ENCODE data around the gene MTG1.
"Not testable (repeated sequence)": the region's sequence is repeated elsewhere in the genome, so short reads cannot be mapped to it uniquely, and the experiment has no call there.

Gene MTG1

DNA sequence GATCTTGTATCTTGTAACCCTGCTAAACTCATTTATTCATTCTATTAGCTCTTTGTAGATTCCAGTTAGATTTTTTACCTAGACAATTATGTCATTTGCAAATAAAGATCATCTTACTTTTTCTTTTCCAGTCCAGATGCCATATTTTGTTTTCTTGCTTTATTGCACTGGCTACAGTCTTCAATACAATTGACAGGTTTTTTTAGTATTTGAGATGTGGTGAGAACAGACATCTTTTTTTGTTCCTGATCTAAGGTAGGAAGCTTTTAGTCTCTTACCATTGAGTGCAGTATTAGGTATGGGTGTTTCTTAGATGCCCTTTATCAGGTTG is 18.4 kb downstream of the MTG1 start:
- peaks cover 89% of the 10 kb centered on the region for H3K36me3 Mint-ChIP-seq (ENCODE audit: low read depth)
- no peak overlapping the region for H3K27ac Mint-ChIP-seq
- TF ChIP-seq, protein P1, sequence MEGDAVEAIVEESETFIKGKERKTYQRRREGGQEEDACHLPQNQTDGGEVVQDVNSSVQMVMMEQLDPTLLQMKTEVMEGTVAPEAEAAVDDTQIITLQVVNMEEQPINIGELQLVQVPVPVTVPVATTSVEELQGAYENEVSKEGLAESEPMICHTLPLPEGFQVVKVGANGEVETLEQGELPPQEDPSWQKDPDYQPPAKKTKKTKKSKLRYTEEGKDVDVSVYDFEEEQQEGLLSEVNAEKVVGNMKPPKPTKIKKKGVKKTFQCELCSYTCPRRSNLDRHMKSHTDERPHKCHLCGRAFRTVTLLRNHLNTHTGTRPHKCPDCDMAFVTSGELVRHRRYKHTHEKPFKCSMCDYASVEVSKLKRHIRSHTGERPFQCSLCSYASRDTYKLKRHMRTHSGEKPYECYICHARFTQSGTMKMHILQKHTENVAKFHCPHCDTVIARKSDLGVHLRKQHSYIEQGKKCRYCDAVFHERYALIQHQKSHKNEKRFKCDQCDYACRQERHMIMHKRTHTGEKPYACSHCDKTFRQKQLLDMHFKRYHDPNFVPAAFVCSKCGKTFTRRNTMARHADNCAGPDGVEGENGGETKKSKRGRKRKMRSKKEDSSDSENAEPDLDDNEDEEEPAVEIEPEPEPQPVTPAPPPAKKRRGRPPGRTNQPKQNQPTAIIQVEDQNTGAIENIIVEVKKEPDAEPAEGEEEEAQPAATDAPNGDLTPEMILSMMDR (IDR thresholded peaks at IDR 0.05; ENCODE audit: unreplicated experiment in 3 of 3) = no peak
- no peaks in the 10 kb centered on the region for H3K27me3 Mint-ChIP-seq (ENCODE audit: low read depth)
- H3K4me3 Mint-ChIP-seq = no peak overlapping the region
- H3K9me3 Mint-ChIP-seq = peaks cover 65% of the 10 kb centered on the region
- H3K4me1 Mint-ChIP-seq = no peaks in the 10 kb centered on the region

DNA sequence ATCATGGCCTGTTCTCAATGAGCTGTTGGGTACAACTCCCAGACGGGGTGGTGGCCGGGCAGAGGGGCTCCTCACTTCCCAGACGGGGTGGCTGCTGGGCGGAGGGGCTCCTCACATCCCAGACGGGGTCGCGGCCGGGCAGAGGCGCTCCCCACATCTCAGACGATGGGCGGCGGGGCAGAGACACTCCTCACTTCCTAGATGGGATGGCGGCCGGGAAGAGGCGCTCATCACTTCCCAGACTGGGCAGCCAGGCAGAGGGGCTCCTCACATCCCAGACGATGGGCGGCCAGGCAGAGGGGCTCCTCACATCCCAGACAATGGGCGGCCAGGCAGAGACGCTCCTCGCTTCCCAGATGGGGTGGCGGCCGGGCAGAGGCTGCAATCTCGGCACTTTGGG is 20.4 kb downstream of the MTG1 start:
- not testable (repeated sequence) for H3K27me3 Mint-ChIP-seq (ENCODE audit: low read depth); H3K27ac Mint-ChIP-seq

DNA sequence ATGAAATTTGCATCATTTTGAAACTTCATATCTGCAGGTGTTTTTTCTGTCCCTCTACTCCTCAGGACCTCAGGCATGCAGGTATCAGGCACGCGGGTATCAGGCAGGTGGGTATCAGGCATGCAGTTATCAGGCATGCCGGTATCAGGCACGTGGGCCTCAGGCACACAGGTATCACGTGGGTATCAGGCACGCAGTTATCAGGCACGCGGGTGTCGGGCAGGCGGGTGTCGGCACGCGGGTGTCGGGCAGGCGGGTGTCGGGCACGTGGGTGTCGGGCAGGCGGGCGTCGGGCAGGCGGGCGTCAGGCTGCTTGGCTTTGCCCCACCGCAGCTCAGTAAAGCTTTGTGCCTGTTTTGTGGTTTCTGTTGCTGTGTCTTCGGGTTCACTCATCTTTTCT is 21.8 kb downstream of the MTG1 start:
- Mint-ChIP-seq H3K4me1 (no peaks in the 10 kb centered on the region), H3K27me3 (ENCODE audit: low read depth) (no peaks in the 10 kb centered on the region), H3K27ac (no peak overlapping the region), H3K36me3 (ENCODE audit: low read depth) (peaks cover 70% of the 10 kb centered on the region), H3K4me3 (no peak overlapping the region), H3K9me3 (peaks cover 37% of the 10 kb centered on the region)
- TF ChIP-seq, protein P1 (IDR thresholded peaks at IDR 0.05; ENCODE audit: unreplicated experiment in 3 of 3) = no peak

More for the DNA sequence above, 20.4 kb downstream of the MTG1 start:
- peaks cover 82% of the 10 kb centered on the region for H3K36me3 Mint-ChIP-seq (ENCODE audit: low read depth)
- not testable (repeated sequence) for H3K4me3 Mint-ChIP-seq, H3K4me1 Mint-ChIP-seq
- H3K9me3 Mint-ChIP-seq = peaks cover 47% of the 10 kb centered on the region

DNA sequence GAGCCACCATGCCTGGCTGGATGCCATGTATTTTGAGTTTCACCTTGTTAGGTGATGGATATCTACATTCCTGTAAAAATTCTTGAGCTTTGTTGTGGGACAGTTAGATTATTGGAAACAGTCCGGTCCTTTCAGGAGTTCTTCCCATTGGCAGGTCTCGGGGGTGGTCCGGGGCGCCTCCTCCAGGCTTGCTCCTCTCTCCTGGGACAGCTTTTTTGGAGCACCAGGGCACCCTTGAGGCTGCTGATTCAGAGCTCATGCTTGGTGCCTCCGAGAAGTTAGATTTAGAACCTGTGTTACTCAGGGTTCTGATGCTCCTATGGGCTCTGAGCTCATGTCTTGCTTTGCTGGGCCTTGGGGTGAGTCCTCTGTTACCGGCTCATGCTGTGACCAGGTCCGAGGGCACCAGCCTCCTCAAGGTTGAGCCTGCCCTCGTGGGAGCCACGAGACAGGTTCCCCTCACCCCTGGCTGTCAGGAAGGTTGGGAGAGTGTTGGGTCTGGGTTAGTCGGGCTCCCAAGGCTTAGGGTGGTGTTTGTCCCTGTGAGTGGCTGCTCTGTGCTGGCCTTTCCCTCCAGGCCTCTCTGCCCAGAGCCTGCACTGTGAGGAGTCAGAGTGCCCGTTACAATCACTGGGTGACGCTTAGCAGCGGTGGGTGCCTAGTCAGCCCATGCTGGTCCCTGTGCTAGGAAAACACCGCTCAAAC is 24.5 kb downstream of the MTG1 start:
- Mint-ChIP-seq H3K4me3 (no peak overlapping the region), H3K4me1 (no peaks in the 10 kb centered on the region), H3K27me3 (ENCODE audit: low read depth) (peaks cover 6% of the 10 kb centered on the region), H3K27ac (no peak overlapping the region), H3K36me3 (ENCODE audit: low read depth) (peaks cover 43% of the 10 kb centered on the region), H3K9me3 (peaks cover 13% of the 10 kb centered on the region)
- TF ChIP-seq, protein P1 (IDR thresholded peaks at IDR 0.05; ENCODE audit: unreplicated experiment in 3 of 3) = no peak

DNA sequence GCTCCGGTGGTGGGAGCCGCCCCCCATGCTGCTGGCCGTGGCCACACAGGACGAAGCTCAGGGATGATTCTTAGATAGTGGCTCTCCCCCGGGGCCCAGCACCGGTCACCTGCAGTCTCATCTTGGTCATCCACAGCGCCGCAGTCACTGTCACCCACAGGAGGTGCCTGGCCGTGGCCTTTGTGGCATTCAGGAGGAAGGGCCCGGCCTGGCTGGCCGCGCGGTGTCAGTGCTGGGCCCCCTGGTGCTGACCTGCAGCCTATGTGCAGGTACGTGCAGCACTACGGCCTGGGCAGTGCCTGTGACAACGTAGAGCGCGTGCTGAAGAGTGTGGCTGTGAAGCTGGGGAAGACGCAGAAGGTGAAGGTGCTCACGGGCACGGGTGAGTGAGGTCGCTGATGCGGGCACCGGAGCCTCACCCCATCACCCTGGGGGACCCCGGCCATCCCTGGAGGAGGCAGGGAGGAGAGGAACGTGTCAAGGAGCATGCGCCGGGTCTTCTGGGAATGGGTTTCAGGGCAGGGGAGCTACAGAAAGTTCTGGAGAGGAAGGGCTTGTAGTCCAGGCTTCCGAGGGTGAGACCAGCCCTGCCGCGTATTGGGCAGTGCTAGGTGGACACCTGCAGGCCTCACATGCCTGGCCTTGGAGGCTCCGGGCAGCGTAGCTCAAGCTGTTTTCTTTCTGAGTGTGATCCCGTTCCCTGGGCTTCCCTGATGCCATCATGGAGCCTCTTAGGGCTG is 25.4 kb downstream of the MTG1 start:
- Mint-ChIP-seq H3K4me1 (no peaks in the 10 kb centered on the region), H3K9me3 (peaks cover 11% of the 10 kb centered on the region), H3K36me3 (ENCODE audit: low read depth) (peaks cover 35% of the 10 kb centered on the region), H3K4me3 (no peak overlapping the region), H3K27ac (no peak overlapping the region), H3K27me3 (ENCODE audit: low read depth) (peaks cover 6% of the 10 kb centered on the region)
- TF ChIP-seq, protein P1 (IDR thresholded peaks at IDR 0.05; ENCODE audit: unreplicated experiment in 3 of 3) = no peak

DNA sequence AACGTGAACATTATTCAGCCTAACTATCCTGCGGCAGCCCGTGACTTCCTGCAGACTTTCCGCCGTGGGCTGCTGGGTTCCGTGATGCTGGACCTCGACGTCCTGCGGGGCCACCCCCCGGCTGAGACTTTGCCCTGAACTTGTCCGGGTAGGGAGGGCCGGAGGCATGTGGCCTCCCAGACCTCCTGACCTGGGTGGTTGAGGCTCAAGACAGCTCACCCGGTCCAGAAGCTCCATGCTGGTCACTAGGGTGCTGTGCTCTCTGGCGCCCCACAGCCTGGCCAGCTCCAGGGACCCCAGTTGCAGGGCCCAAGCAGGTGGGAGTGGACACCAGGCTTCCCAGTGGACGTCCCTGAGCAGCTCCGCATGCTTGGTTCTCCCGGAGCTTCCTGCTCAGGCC is 26.1 kb downstream of the MTG1 start:
- TF ChIP-seq, protein P1 (IDR thresholded peaks at IDR 0.05; ENCODE audit: unreplicated experiment in 3 of 3) = no peak
- peaks cover 11% of the 10 kb centered on the region for H3K9me3 Mint-ChIP-seq
- H3K27me3 Mint-ChIP-seq (ENCODE audit: low read depth) = peaks cover 6% of the 10 kb centered on the region
- H3K36me3 Mint-ChIP-seq (ENCODE audit: low read depth) = peaks cover 28% of the 10 kb centered on the region
- H3K4me1 Mint-ChIP-seq = no peaks in the 10 kb centered on the region
- no peak overlapping the region for H3K4me3 Mint-ChIP-seq
- no peak overlapping the region for H3K27ac Mint-ChIP-seq

Data from nephron (organoid).